ENCODE results near the gene RHOJ. TPM values are rescaled to one million over a fixed set of nuclear protein-coding genes. Genes with fewer than 3 reads are reported as not detected.

Gene RHOJ
- polyA plus RNA-seq, 1 experiment: 62.7 TPM

- H3K4me3 ChIP-seq (ENCODE audit: low read depth, low read length): no peak overlapping the region
- DNase-seq (ENCODE audit: low read depth, low spot score): no peak
- ChIA-PET POLR2A (no interaction called here), CTCF (interaction anchor here (1.9 kb wide), 1 partner anchor 97 kb away, joined by 6 read pairs; no protein-coding TSS in a partner anchor)
- TF ChIP-seq CTCF (IDR thresholded peaks at IDR 0.05; ENCODE audit: low read depth, low read length): no peak
- no peak overlapping the region for H3K27ac ChIP-seq (ENCODE audit: low read depth, low read length)
- H3K27me3 ChIP-seq (ENCODE audit: control insufficient read depth, insufficient read depth, low read length): no peaks in the 10 kb centered on the region
- no peaks in the 10 kb centered on the region for H3K9me3 ChIP-seq (ENCODE audit: control insufficient read depth, insufficient read depth, low read length)
These were observed 24.2 kb upstream of the RHOJ start for GRCh38 chr14:63180011-63180410.

- ChIA-PET POLR2A (interaction anchor here (0.6 kb wide), 1 partner anchor 171 kb away, joined by 3 read pairs; no protein-coding TSS in a partner anchor), CTCF (interaction anchor here (0.8 to 1.3 kb wide), 2 partner anchors 16 to 94 kb away, joined by 3 read pairs; no protein-coding TSS in a partner anchor)
- H3K27ac ChIP-seq (ENCODE audit: low read depth, low read length): no peak overlapping the region
- H3K4me3 ChIP-seq (ENCODE audit: low read depth, low read length): no peak overlapping the region
- H3K27me3 ChIP-seq (ENCODE audit: control insufficient read depth, insufficient read depth, low read length): no peaks in the 10 kb centered on the region
- no peak for TF ChIP-seq CTCF (IDR thresholded peaks at IDR 0.05; ENCODE audit: low read depth, low read length)
- no peak for DNase-seq (ENCODE audit: low read depth, low spot score)
- H3K9me3 ChIP-seq (ENCODE audit: control insufficient read depth, insufficient read depth, low read length): no peaks in the 10 kb centered on the region
These were observed 21.3 kb upstream of the RHOJ start for GRCh38 chr14:63182968-63183367.

GRCh38 chr14:63186453-63186852 lies 17.8 kb upstream of the RHOJ start:
- TF ChIP-seq CTCF (IDR thresholded peaks at IDR 0.05; ENCODE audit: low read depth, low read length): no peak
- no peak overlapping the region for H3K27ac ChIP-seq (ENCODE audit: low read depth, low read length)
- CTCF ChIA-PET: interaction anchor here (0.8 to 1.3 kb wide), 2 partner anchors 12 to 91 kb away, joined by 3 to 5 read pairs; no protein-coding TSS in a partner anchor
- peak; percentile 44 for DNase-seq (ENCODE audit: low read depth, low spot score)
- no peaks in the 10 kb centered on the region for H3K9me3 ChIP-seq (ENCODE audit: control insufficient read depth, insufficient read depth, low read length)
- H3K27me3 ChIP-seq (ENCODE audit: control insufficient read depth, insufficient read depth, low read length): no peaks in the 10 kb centered on the region
- no peak overlapping the region for H3K4me3 ChIP-seq (ENCODE audit: low read depth, low read length)
- POLR2A ChIA-PET: interaction anchor here (1.1 kb wide), 1 partner anchor 18 kb away, joined by 5 read pairs; the partner anchor contains the start of gene RHOJ

GRCh38 chr14:63191211-63191610 lies 13.0 kb upstream of the RHOJ start:
- Histone ChIP-seq H3K9me3 (ENCODE audit: control insufficient read depth, insufficient read depth, low read length) (peaks cover 5% of the 10 kb centered on the region; the same call in 1 of the 2 replicates), H3K4me3 (ENCODE audit: low read depth, low read length) (no peak overlapping the region), H3K27ac (ENCODE audit: low read depth, low read length) (no peak overlapping the region), H3K27me3 (ENCODE audit: control insufficient read depth, insufficient read depth, low read length) (no peaks in the 10 kb centered on the region)
- ChIA-PET CTCF (no interaction called here), POLR2A (no interaction called here)
- TF ChIP-seq CTCF (IDR thresholded peaks at IDR 0.05; ENCODE audit: low read depth, low read length): no peak
- no peak for DNase-seq (ENCODE audit: low read depth, low spot score)

- Histone ChIP-seq H3K27ac (ENCODE audit: low read depth, low read length) (no peak overlapping the region), H3K9me3 (ENCODE audit: control insufficient read depth, insufficient read depth, low read length) (peaks cover 5% of the 10 kb centered on the region; the same call in 1 of the 2 replicates), H3K4me3 (ENCODE audit: low read depth, low read length) (no peak overlapping the region), H3K27me3 (ENCODE audit: control insufficient read depth, insufficient read depth, low read length) (no peaks in the 10 kb centered on the region)
- CTCF ChIA-PET: interaction anchor here (1.0 kb wide), 1 partner anchor 12 kb away, joined by 3 read pairs; the partner anchor contains the start of gene RHOJ
- POLR2A ChIA-PET: interaction anchor here (0.7 to 0.9 kb wide), 2 partner anchors 12 to 584 kb away, joined by 3 to 5 read pairs; no protein-coding TSS in a partner anchor
- DNase-seq (ENCODE audit: low read depth, low spot score): no peak
- no peak for TF ChIP-seq CTCF (IDR thresholded peaks at IDR 0.05; ENCODE audit: low read depth, low read length)
These were observed 12.2 kb upstream of the RHOJ start for GRCh38 chr14:63192085-63192484.
